Cerebellar cortex (tissue), 1 donor: ENCODE measurements around the gene GCH1.

Experiments
- DNase-seq: peaks from one replicate; pipeline ENCODE4 v3.0.0-alpha.2; 2015; ENCODE audit warnings: low spot score

Gene GCH1

DNA sequence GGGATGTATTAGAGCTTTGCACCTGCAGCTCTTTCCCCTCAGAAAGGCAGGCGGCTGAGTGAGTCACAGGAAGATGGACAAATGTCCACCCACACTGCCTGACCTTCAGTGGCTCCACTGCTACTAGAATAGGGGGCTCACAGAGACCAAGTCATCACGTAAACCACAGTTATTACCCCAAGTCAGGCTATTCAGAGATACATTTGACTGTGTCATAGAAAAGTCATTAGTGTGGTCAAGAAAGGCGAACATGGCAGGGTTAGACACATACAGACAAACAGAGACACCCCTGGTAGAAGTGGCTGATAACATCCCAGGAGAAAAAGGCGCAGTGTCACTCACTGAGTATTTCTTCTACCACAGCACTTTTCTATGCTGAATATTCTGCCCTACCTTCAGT lies 36.0 kb downstream of the GCH1 start:
- no peak for DNase-seq

DNA sequence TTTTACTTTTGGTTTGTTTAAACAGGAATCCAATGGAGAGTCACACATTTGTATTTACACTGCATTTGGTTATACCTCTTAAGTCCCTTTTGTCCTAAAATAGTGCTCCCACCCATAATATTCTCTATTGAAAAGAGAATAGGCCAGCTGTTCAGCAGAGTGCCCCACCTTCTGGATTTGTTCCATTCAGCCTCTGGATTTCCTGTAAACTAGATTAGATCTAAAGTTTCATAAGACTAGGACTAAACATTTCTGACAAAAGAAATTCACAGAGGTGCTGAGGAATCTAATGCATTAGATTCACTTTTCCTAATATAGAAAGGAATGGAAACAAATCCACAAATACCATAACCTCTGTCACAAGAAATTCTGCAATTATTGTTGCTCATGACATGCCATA lies 38.1 kb downstream of the GCH1 start:
- DNase-seq: no peak

DNA sequence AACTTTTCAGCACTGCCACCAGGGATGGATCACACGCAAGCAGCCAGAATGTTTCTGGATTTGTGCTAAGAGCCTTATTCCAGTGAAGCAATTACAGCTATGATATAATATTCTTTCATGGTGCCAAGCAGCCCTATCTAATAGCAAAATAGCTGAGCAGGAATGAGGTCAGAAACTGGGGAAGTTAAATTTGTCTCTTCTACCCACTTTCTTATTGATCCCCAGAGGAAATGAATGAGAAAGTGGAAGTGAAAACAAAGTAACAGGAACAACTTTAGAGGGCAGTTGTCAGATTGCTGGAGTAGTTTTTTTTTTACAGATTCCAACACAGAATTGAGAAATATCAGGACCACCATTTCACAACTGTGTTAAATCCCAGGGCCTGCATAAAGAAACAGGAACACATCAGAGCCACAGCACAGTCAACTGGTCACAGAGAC lies 44.8 kb downstream of the GCH1 start:
- no peak for DNase-seq

DNA sequence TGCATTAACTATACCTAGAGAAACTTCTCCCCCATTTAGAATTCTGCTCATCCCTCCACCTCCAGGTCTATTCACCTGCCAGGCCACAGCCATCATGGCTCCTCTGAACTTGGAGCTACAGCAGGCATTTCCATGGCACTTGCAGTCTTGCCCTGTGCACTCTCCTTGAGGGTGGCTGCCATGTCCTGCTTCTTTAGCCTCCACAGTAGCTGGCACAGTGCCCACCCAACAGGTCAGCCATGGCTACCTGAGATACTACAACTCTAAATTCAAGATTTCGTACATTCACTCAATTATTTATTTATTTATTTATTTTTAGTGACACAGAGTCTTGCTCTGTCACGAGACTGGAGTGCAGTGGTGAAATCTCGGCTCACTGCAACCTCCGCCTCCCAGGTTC lies 46.5 kb downstream of the GCH1 start:
- DNase-seq: no peak

DNA sequence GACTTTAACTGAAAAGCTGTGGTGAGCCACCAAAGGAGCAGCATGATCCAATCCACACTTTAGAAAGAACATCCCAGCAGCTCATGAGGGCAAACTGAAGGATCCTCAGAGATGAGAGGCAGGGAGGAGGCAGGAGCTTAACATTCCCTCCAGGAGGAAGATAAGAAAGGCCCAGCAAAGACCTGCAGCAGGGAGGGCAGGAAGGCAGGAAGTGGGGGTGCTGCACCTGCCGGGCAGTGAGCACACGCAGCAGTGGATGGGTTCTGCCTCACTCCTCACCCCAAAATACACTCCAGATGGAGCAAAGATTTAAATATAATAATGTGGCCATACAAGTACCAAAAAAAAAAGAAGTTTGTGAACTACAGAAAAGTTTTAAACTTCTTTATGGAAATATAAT lies 48.4 kb downstream of the GCH1 start:
- DNase-seq: no peak

DNA sequence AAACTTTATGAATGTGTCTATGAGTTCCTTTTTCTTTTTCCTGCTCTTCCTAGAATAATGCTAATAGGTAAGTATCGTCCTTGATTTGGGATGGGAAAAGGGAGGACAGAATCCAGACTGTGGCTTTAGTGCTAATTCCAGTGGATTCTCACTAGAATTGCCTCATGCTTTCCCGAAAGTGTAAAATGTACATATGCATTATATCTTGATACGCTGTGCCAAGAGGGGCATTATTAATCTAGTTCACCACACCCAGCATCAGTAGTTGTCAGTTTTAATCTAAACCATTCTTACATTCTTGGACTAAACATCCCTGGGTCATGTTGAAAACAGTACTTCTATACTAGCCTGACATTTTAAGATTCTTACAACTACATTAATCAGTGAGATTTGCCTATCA lies 49.3 kb downstream of the GCH1 start:
- DNase-seq: no peak

DNA sequence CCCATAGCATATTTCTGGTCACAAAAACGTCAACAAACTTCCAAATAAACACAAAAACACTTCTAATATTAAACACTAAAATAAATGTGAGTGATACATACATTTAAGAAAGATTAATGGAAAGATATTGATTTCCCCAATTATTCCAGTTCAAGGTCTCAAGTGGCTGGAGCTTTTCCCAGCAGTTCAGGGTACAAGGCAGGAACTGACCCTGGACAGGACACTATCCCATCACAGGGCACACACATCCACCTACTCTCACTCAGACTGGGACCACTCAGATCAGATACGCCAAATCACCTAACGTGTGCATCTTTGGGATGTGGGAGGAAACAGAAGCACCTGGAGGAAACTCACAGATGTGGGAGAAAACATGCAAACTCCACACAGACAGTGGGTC lies 50.4 kb downstream of the GCH1 start:
- DNase-seq: no peak

DNA sequence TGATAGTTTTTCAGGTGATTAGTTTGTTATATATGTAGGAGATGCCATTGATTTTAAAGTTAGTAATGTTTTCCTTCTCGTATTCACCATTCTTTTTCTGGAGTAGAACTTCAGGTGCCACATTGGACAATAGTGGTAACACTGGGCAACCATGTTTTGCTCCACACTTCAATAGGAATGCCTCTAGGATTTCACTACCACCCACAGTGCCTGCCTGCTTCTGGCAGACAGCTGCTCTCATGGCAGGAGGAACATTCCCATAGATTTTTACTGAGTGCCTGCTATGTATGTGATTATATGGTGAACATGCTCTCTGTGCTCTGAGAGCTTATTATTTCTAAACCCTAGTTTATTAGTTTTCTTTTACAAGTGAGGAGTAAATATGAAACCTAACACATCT lies 53.7 kb downstream of the GCH1 start:
- no peak for DNase-seq

DNA sequence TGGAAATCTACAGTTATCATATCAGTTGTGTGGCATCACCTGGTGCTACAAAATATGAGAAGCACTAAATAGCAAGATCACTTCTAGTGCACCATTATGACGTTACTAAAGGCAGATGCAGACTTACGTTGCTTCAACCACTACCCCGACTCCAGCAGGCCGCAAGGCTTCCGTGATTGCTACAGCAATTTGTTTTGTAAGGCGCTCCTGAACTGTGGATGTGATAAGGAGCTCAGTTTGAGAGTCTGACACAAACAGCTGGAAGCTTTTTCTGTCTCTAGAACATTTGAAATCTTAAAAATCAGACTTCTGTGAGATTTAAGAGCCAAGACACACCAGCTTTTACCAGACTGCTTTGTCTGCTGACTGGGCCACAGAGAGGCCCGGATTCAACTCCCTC lies 57.0 kb downstream of the GCH1 start:
- DNase-seq: no peak

DNA sequence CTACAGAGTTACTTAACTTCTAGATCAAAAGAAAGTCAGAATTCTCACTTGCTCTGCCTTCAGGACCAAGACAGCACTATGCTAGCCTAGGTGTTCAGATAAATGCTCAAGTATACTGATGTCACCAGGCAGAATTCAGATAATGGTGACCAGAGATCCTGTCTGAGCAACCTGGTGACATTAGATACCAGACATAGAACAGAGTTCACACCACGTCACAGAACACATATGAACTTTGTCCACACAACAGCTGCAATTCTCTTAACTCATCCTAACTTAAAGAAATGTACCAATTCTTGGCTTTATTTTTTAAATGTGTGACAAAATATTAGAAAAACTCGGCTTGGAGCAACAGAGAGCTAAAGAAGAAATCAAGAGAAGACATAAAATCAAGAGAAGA lies 58.1 kb downstream of the GCH1 start:
- no peak for DNase-seq

DNA sequence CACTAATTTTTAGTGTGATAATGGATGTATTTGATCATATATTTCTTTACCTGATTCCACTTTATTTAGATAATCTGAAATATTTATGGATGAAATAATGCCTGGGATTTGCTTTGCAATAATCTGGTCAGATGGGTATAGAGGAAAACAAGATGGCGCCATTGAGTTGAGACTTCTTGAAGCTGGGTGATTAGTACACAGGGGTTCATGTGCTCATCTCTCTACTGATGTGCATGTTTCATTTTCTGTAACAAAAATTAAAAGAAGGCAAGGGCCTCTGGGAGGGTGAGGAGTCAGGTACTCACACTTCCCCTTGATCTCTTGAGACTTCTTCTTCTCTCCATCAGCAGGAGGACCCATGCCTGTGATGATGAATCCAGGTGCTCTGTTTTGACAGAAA lies 61.8 kb downstream of the GCH1 start:
- no peak for DNase-seq

DNA sequence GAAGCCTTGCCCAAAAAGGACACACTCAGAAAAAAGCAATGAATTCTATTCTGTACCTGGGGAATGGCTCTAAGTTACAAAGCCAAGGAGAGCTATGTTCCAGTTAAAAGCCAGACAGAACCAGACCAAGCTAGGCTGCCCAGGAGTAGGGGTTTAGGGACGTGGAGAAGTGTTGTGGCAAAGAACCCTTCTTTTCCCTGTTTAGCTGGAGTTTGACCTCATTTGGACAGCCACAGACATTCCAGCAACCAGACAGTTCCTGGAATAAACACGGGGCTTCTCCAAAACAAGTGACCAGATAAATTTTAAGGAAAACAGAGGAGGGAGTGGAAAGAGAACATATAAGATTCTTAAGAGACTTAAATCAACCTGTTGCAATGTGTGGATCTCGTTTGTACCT lies 62.3 kb downstream of the GCH1 start:
- no peak for DNase-seq

DNA sequence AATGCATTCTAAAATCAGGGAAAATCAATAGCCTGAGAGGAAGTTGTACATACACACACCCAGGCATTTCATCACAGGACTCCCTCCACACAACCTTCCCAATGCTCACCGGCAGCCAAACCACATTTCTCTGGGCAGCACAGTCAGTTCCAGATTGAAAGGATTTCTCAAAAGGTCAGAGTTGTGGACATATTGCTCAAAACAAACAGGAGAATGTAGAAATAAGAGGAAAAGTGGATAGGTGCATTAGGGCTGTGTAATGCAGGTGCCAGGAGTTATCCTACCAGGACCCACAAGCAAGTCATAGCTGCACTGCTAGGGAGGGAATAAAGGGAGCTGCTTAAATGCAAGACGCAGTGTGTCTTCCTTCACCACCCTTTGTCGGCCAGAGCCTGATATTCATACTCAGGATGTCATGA lies 62.9 kb downstream of the GCH1 start:
- DNase-seq: no peak

DNA sequence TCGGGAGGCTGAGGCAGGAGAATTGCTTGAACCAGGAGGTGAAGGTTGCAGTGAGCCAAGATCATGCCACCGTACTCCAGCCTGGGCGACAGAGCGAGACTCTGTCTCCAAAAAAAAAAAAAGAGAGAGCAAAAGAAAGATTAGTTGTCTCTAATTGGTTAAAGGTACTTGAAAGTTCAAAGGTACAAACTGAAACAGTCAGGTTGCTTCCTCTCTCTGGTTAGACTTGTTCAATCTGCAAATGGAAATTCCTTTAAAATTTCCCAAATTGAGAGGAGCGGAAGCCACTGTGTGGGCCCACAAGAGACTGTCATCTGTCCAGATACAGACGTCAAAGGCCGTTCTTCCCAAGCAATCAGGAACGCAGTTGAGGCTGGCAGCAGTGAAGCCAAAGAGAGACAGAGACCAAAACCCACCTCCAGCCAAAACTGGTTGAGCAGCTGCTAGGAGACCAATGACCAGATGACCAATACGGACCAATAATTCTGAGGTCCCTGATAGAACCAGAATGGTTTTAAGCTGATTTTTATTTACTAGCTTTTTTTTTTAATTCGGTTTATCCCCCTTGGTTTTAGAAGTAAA lies 63.6 kb downstream of the GCH1 start:
- no peak for DNase-seq

DNA sequence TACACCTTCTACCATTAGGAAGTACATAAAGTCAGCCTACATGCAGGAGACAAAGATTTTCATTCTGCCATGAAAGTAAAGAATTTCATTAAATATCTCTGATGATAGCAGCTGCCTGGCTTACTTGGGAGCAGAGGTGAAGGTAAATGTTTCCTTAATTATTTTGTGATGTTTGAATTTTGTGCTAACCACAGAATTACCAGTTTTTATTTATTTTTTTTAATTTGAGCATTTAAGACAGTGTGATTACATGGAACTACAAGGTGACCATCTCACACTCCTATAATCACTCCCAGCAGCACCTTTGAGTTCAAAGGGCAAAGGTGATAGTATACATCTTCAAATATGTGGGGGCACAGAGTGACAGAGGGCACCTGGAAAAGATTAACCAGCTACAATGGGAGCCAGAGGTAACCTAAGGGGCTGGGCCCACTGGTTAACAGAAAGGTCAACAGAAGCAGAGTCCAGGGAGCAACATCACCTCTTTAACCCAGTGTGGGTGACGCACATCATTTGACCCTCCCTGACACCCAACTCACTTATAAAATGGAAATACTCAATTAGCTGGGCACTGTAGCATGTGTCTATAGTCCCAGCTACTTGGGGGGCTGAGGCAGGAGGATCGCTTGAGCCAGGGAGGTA lies 65.0 kb downstream of the GCH1 start:
- no peak for DNase-seq

DNA sequence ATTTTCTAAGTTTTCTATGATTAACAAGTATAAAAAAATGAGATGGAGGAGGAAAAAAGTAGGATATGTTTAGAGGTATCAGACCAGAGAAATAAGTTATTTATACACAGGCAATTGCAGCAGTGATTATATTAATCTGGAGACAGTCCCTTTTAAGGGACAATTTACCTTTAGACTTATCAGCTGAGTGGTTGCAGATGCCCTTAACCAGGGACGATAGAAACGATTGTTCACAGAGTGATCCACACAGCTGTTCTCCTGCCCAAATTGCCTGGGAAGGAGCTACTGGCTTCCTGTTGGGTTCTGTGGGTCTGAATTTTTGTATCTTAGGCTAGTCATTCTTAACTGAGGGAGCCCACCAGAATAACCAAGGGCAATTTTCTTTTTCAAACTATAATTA lies 66.4 kb downstream of the GCH1 start:
- no peak for DNase-seq

DNA sequence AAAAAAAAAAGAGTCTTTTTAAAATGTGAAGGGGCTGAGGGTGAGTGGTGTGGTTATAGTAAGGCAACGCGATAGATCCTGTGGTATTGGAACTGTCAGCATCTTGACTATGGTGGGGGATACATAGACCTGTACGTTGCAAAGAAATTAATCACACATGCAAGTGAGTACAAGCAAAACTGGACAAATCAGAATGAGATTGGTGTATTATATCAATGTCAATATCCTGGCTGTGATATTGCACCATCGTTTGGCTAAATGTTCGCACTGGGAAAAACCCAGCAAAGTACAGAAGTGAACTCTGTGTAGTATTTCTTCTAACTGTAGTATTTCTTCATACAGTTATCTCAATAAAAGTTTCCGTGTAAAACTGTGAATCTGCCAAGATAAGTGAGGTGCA lies 67.9 kb downstream of the GCH1 start:
- DNase-seq: no peak

DNA sequence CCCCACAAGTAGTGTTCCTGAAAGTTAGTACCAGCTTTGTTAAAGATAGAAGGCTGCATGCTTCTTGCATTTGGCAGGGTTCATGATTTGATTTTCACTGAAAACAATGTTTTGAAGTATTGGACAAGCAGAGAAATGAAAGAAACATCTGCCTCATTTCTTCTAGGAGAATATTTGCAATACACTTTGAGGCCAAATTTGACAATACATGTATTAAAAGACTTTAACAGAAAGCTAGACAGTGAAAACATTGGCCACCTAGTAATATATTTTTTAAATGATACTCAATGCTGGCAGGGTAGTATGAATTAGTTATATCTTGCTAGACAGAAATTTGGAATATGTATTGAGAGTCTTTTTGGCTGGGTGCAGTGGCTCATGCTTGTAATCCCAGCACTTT lies 68.5 kb downstream of the GCH1 start:
- no peak for DNase-seq

DNA sequence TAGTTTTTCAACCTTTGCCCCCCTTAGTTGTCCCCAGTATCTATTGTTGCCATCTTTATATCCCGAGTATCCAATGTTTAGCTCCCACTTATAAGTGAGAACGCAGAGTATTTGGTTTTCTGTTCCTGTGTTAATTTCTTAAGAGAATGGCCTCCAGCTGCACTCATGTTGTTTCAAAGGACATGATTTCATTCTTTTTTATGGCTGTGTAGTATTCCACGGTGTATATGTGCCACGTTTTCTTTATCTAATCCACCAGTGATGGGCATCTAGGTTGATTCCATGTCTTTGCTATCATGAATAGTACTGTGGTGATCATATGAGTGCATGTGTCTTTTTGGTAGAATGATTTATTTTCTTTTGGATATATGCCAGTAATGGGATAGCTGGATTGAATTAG lies 72.0 kb downstream of the GCH1 start:
- DNase-seq: no peak

DNA sequence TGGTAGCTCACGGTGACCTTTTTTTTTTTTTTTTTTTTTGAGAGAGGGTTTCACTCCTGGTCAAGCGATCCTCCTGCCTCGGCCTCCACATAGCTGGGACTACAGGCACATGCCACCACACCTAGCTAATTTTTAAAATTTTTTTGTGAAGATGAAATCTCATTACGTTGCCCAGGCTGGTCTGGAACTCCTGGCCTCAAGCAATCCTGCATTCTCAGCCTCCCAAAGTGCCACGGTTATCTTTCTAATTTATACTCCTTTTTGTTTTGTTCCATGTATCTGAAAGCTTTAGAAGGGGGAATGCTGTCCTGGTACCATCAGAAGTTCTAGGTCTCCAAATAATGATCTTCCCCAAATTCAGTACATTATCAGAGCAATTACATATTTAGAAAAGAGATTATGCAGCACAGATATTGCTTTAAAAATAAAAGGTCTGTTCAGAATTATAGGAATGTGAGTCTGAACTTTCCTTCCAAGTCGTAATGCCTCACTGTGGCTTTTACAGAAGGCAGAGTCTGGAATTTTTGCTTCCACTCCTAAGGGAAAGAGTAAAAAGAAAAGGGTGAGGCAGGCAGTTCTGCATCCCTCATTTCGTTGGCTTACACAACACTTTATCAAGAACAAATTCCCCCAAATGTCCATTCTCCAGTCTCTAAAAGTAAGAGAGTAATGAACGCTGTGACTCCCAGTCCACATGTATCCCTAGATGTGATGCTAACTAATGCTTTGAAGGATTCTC lies 73.0 kb downstream of the GCH1 start:
- DNase-seq: no peak

DNA sequence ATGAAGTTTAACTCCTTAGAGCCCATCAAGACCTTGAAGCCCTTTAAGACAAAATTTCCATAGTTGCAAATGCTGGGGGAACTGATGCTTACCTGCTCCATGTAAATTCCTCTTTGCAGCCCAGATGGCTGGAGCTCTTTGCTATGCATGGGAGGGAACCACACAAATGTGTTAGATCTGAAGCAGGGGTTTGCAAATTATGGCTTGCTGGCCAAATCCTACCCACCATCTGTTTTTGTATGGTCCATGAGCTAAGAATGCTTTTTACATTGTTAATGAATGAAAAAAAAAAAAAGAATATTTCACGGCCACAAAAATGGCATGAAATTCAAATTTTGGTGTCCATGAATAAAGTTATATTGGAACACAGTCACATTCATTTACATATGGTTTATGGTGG lies 74.6 kb downstream of the GCH1 start:
- no peak for DNase-seq

DNA sequence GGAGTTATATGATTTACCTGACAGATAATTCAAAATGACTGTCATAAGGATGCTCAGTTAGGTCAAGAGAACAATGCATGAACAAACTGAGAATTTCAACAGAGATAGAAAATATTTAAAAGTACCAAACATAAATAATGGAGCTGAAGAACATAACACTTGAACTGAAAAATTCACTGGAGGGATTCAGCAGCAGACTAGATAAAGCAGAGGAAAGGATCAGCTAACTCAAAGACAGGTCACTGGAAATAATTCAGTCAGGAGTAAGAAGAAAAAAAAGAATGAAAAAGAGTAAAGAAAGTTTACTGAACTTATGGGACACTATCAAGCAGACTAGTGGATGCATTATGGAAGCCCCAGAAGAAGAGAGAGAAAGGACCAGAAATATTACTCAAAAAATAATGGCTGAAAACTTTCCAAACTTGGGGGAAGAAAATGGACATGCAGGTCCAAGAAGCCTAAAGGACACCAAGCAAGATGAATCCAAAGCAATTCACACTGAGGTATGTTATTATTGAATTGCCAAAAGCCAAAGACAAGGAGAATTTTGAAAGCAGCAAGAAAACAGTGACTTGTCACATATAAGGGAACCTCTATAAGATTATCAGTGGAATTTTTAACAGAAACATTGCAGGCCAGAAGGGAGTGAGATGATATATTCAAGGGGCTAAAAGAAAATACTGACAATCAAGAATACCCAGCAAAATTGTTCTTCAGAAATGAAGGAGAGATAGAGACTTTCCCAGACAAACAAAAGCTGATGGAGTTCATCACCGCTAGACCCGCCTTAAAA lies 78.7 kb downstream of the GCH1 start:
- DNase-seq: no peak

DNA sequence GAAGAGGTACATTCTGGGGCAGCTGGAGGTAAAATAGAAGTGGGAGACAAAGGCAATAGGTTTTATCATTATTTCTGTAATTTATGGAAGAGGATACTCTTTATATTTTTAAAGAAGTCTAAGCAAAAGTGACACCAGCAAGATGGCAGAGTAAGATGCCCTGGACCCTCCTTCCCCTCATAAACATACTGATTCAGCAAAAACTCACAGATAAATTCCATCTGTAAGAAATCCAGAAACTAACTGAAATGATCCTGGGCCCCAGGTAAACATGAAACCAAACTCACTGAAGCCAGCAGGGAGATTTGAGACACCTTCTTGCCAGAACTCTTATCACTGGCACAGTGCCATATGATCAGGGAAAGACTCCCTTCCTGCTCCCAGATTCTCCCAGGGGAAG lies 79.9 kb downstream of the GCH1 start:
- no peak for DNase-seq
